K562 (cell line): Measurements from ENCODE around the gene SLC25A21. TPM values are rescaled to one million over a fixed set of nuclear protein-coding genes. Genes with fewer than 3 reads are reported as not detected.
A peak's percentile ranks its signal among the peaks of the same experiment; 100 is the strongest.

ENCODE experiments used
- ATAC-seq: fragments of 200-7000 bp; cut with Tn5 transposase; 3 replicates; pipeline ENCODE4 v1.9.1; 2020; ENCODE audit warnings: moderate library complexity
- BruUV-seq: library from RNA; stranded (reverse); fragments of 400-500 nt; replicated peaks from 2 replicates; lab custom pipeline; 2021; lab: Mats Ljungman, UMichigan
- CTCF ChIA-PET: fragments of 300-600 bp; formaldehyde crosslinking; extraction: SDS; loops from one replicate; lab custom pipeline; 2021; ENCODE audit warnings: low intra/inter-chr PET ratio; lab: Yijun Ruan, JAX
- POLR2A ChIA-PET: fragments of 300-600, 350-650 bp; sonication (Branson Sonifier 250); formaldehyde crosslinking; extraction: SDS; loops from one replicate; lab custom pipeline; 2021; ENCODE audit warnings: antibody characterized with exemption, inconsistent platforms; lab: Yijun Ruan, JAX
- DNase-seq, 4 experiments: peaks; one replicate each; pipeline versions ENCODE4 v3.0.0 to v3.0.0-alpha.2; 2011 to 2018; ENCODE audit warnings: low spot score in 3 of 4, mixed read lengths in 3 of 4; ENCODE audit errors: extremely low read depth in 1 of 4
- FAIRE-seq: peaks from 2 replicates; lab custom pipeline; 2011; peaks lifted over from hg19 to GRCh38; lab: Jason Lieb, UNC
- H2AFZ ChIP-seq: 2 replicates; pipeline ENCODE4 v1.6.0; 2011; ENCODE audit warnings: low read depth, low read length, control low read depth, inconsistent platforms
- H3K27ac ChIP-seq: fragments of 200-600 bp; 3 replicates; pipeline ENCODE4 v1.8.0; 2011; ENCODE audit warnings: low read depth, mild to moderate bottlenecking, control low read depth, inconsistent platforms, low read length, moderate library complexity, mixed read lengths; ENCODE audit errors: extremely low read depth
- H3K27me3 ChIP-seq, 2 experiments: fragments of 300-600 bp in 1 of 2; 2 replicates in 1 of 2; 3 replicates in 1 of 2; pipeline versions ENCODE4 v1.6.0 to v1.8.0; 2011; ENCODE audit warnings: inconsistent platforms in 2 of 2, low read length in 2 of 2, mild to moderate bottlenecking in 1 of 2, mixed read lengths in 1 of 2, moderate library complexity in 1 of 2; ENCODE audit not compliant: control insufficient read depth in 2 of 2, insufficient read depth in 2 of 2
- H3K36me3 ChIP-seq: fragments of 300-600 bp; 3 replicates; pipeline ENCODE4 v1.8.0; 2011; ENCODE audit warnings: mild to moderate bottlenecking, low read length, inconsistent platforms; ENCODE audit not compliant: control insufficient read depth, insufficient read depth
- H3K4me1 ChIP-seq, 2 experiments: fragments of 200-600 bp in 1 of 2; replicated peaks in 1 of 2; 2 replicates in 1 of 2; 3 replicates in 1 of 2; pipeline versions ENCODE4 v1.5.1 to v1.8.0; 2011; ENCODE audit warnings: inconsistent platforms in 2 of 2, low read length in 2 of 2, mild to moderate bottlenecking in 1 of 2, mixed read lengths in 1 of 2, moderate library complexity in 1 of 2; ENCODE audit not compliant: control insufficient read depth in 2 of 2, insufficient read depth in 2 of 2
- H3K4me2 ChIP-seq: 2 replicates; pipeline ENCODE4 v1.6.1; 2011; ENCODE audit warnings: low read length, control low read depth, inconsistent platforms, mixed read lengths; ENCODE audit not compliant: insufficient read depth
- H3K4me3 ChIP-seq: fragments of 200-600 bp; sonication (generic), shearing (Covaris generic); 2 replicates; pipeline ENCODE4 v1.5.1; 2016; ENCODE audit warnings: control low read depth, inconsistent platforms
- H3K79me2 ChIP-seq: fragments of 200-600 bp; 3 replicates; pipeline ENCODE4 v1.8.0; 2011; ENCODE audit warnings: low read length, inconsistent platforms; ENCODE audit not compliant: control insufficient read depth, insufficient read depth
- H3K9ac ChIP-seq, 2 experiments: 2 replicates each; pipeline versions ENCODE4 v1.6.0 to v1.6.1; 2011; ENCODE audit warnings: low read depth in 2 of 2, low read length in 2 of 2, control low read depth in 1 of 2, inconsistent platforms in 1 of 2, mild to moderate bottlenecking in 1 of 2, mixed read lengths in 1 of 2; ENCODE audit not compliant: insufficient read depth in 1 of 2
- H3K9me1 ChIP-seq: one replicate; pipeline ENCODE4 v1.6.0; 2011; ENCODE audit warnings: inconsistent platforms, mild to moderate bottlenecking, low read length, moderate library complexity; ENCODE audit not compliant: control insufficient read depth, insufficient read depth
- H3K9me3 ChIP-seq: replicated peaks from 2 replicates; pipeline ENCODE4 v1.5.1; 2011; ENCODE audit warnings: low read depth, low read length, inconsistent platforms; ENCODE audit not compliant: control insufficient read depth, insufficient read depth
- H4K20me1 ChIP-seq: replicated peaks from 2 replicates; pipeline ENCODE4 v1.6.1; 2011; ENCODE audit warnings: low read length, inconsistent platforms, mixed read lengths; ENCODE audit not compliant: control insufficient read depth, insufficient read depth
- C11orf30 ChIP-seq: fragments of 450-650 bp; IDR thresholded peaks from 2 replicates; pipeline ENCODE4 v1.6.1; 2016; ENCODE audit warnings: low read depth, mild to moderate bottlenecking
- CBFA2T3 ChIP-seq: fragments of 450-650 bp; IDR thresholded peaks from 2 replicates; pipeline ENCODE4 v1.6.1; 2017
- MAFG ChIP-seq: fragments of 450-650 bp; conservative IDR thresholded peaks from 2 replicates; pipeline ENCODE4 v1.6.1; 2016; ENCODE audit warnings: missing genetic modification characterization, missing compliant biosample characterization
- MEIS2 ChIP-seq: fragments of 450-650 bp; IDR thresholded peaks from 2 replicates; pipeline ENCODE4 v1.6.1; 2014; ENCODE audit warnings: mild to moderate bottlenecking; ENCODE audit not compliant: partially characterized antibody
- XRCC3 ChIP-seq: fragments of 450-650 bp; IDR thresholded peaks from 2 replicates; pipeline ENCODE4 v1.6.1; 2017; ENCODE audit warnings: mild to moderate bottlenecking, moderate library complexity
- ZBTB17 ChIP-seq: fragments of 450-650 bp; formaldehyde crosslinking; IDR thresholded peaks from 2 replicates; pipeline ENCODE4 v1.4.0; 2020; ENCODE audit warnings: mild to moderate bottlenecking
- ZNF316 ChIP-seq: fragments of 450-650 bp; IDR thresholded peaks from 2 replicates; pipeline ENCODE4 v1.6.1; 2016
- ZNF324 ChIP-seq: fragments of 250-450 bp; sonication (Bioruptor Pico); IDR thresholded peaks from 2 replicates; pipeline ENCODE4 v1.4.0; 2020; ENCODE audit warnings: mild to moderate bottlenecking
- ZNF695 ChIP-seq: fragments of 450-650 bp; formaldehyde crosslinking; IDR thresholded peaks from 2 replicates; pipeline ENCODE4 v1.4.0; 2020; ENCODE audit warnings: mild to moderate bottlenecking, moderate library complexity
- WGBS: fragments of 100-300 bp; shearing (Covaris generic); methylation state at CpG from one replicate; pipeline ENCODE4 v1.1.6; 2016; ENCODE audit warnings: low coverage, mixed read lengths; ENCODE audit not compliant: insufficient coverage; ENCODE audit errors: missing lambda C conversion rate; 5-methylcytosine and 5-hydroxymethylcytosine counted together
- in situ Hi-C: fragments of 300-500 bp; cut with MboI; formaldehyde crosslinking; loops from 4 replicates; pipeline ENCODE4 v1.15.0; 2018; ENCODE audit warnings: inconsistent platforms, mixed read lengths
- intact Hi-C: fragments of 100-400 bp; cut with micrococcal nuclease; formaldehyde crosslinking; loops from 2 replicates; pipeline ENCODE4 v1.14.2; 2022
- polyA plus RNA-seq, 8 experiments: library from polyadenylated mRNA; depleted of rRNA in 4 of 8; stranded (reverse) in 5 of 8; unstranded in 3 of 8; fragments of >200 nt; fragmentation: Nextera tagmentation in 2 of 8; fragmentation: Illumina TruSeq in 1 of 8; extraction: Ambion mirVana in 2 of 8; extraction: Trizol in 1 of 8; gene quantifications; 2 replicates each; pipeline versions ENCODE4 v1.2.1 to v1.2.3, GENCODE V29; 2011 to 2014; ENCODE audit warnings: inconsistent platforms in 1 of 8, missing spikeins in 1 of 8
- total RNA-seq, 7 experiments: library from RNA; depleted of rRNA in 6 of 7; stranded (reverse); fragments of >200 nt in 6 of 7; fragmentation: Illumina TruSeq in 2 of 7; extraction: Trizol in 2 of 7; gene quantifications; 2 replicates each; pipeline versions ENCODE4 v1.2.1 to v1.2.3, GENCODE V29; 2011 to 2021; ENCODE audit warnings: low replicate concordance in 1 of 7
- TF ChIP-seq, protein P1 (sequence below): sonication (generic); formaldehyde crosslinking; IDR thresholded peaks from 2 replicates; pipeline ENCODE4 v1.9.0; 2022; ENCODE audit warnings: mild to moderate bottlenecking, missing genetic modification reagents

SLC25A21 gene
- total and polyA plus RNA-seq, 9 of the 15 experiments (the other 6 are each of a cell fraction or from before 2014, with no cell fraction given): 15.2 to 46.7 (median 28.7) TPM

DNA sequence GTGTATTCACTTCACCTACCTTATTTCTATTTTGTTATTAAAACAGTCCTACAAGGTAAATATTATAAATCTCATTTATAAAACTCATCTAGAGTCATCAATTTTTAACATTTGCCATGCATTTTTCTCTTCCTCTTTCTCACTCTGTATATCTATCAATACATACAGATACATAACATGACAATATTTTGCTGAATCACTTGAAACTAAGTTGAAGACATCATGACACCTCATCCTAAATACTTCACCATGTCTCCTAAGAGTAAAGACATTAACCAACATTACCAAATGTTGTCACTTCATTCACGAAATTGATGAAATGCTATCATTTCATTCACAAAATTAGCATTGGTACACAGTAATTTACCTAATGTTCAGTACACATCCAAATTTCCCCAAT lies 329.0 kb downstream of the SLC25A21 start:
- H3K9me3 ChIP-seq: no peaks in the 10 kb centered on the region
- no peak overlapping the region for H3K27ac ChIP-seq
- DNase-seq: no peak
- peaks cover 0 to 11% of the 10 kb centered on the region in 2 experiments; a peak in 3 of 5 replicates for H3K4me1 ChIP-seq
- H3K9me1 ChIP-seq: peaks cover 6% of the 10 kb centered on the region
- ATAC-seq: no peak
- H3K27me3 ChIP-seq: no peaks in the 10 kb centered on the region
- in situ Hi-C loops (no loop called here), intact Hi-C loops (no loop called here)
- TF ChIP-seq ZNF316: peak; percentile 54
- no peak for TF ChIP-seq CBFA2T3
- TF ChIP-seq, protein P1, sequence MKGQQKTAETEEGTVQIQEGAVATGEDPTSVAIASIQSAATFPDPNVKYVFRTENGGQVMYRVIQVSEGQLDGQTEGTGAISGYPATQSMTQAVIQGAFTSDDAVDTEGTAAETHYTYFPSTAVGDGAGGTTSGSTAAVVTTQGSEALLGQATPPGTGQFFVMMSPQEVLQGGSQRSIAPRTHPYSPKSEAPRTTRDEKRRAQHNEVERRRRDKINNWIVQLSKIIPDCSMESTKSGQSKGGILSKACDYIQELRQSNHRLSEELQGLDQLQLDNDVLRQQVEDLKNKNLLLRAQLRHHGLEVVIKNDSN (CRISPR knock-in tag): no peak
- peak; percentile 41 for TF ChIP-seq C11orf30
- no peak for TF ChIP-seq ZNF695 (CRISPR knock-in tag)
- TF ChIP-seq ZBTB17: no peak
- peak; percentile 56 for TF ChIP-seq MAFG (tag)
- WGBS: 7% methylated on average over 1 of the region's 1 CpG
- CTCF ChIA-PET: no interaction called here
- no peak overlapping the region for H3K9ac ChIP-seq
- no peaks in the 10 kb centered on the region for H3K36me3 ChIP-seq
- H2AFZ ChIP-seq: no peak overlapping the region
- no TSS peak for BruUV-seq
- POLR2A ChIA-PET: no interaction called here
- H3K4me3 ChIP-seq: no peak overlapping the region
- FAIRE-seq: no peak
- H3K4me2 ChIP-seq: no peak overlapping the region
- no peaks in the 10 kb centered on the region for H4K20me1 ChIP-seq
- H3K79me2 ChIP-seq: no peaks in the 10 kb centered on the region

GRCh38 chr14:36835128-36835527 lies 337.3 kb downstream of the SLC25A21 start:
- no peak for TF ChIP-seq XRCC3
- peak; percentile 23 for TF ChIP-seq MEIS2
- TF ChIP-seq ZNF324 (CRISPR knock-in tag): no peak
- TF ChIP-seq, all 486 proteins: peak for 1
- peak; percentile 49 for FAIRE-seq
- Histone ChIP-seq H3K27ac (no peak overlapping the region), H3K9me3 (no peaks in the 10 kb centered on the region), H3K4me2 (no peak overlapping the region), H3K9me1 (no peaks in the 10 kb centered on the region), H3K4me1 (peaks cover 0 to 4% of the 10 kb centered on the region in 2 experiments; a peak in 2 of 5 replicates), H3K79me2 (no peaks in the 10 kb centered on the region), H4K20me1 (no peaks in the 10 kb centered on the region; the same call in 1 of the 2 replicates), H3K27me3 (no peaks in the 10 kb centered on the region), H2AFZ (no peak overlapping the region), H3K36me3 (no peaks in the 10 kb centered on the region), H3K9ac (no peak overlapping the region), H3K4me3 (no peak overlapping the region)
- intact Hi-C loops (no loop called here), in situ Hi-C loops (no loop called here)
- 12% methylated on average over 2 of the region's 2 CpGs for whole genome bisulfite sequencing
- POLR2A ChIA-PET: interaction anchor here (1.2 kb wide), 1 partner anchor 12 kb away, joined by 3 read pairs; no protein-coding TSS in a partner anchor
- peak; percentile 62 for ATAC-seq
- DNase-seq: peak in 2 of 4 experiments; percentile 9 to 29
- CTCF ChIA-PET: no interaction called here
- BruUV-seq: no TSS peak
